ENCODE data around the gene DNAJB8.
A peak's percentile ranks its signal among the peaks of the same experiment; 100 is the strongest.

The DNAJB8 gene

DNA sequence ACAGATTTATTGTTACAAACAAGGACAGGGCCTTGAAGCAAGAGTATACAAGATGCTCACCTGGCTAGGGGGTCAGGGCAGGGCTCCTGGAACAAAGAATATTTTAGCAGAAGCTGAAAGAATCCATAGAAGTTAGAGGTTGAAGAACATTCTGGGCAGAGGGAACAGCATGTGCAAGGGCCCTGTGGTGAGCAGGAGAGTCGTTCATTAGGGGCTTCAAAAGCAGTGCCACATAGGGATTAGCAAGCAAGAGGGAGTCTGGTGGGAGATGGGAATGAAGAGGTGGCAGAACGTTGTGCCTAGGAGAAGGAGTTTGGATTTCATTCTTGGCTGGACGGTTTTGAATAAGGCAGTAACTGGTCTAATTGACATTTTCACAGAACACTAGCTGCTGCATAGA, 22.9 kb downstream of the DNAJB8 start:
- DNase-seq (ENCODE audit: low spot score), result no peak

DNA sequence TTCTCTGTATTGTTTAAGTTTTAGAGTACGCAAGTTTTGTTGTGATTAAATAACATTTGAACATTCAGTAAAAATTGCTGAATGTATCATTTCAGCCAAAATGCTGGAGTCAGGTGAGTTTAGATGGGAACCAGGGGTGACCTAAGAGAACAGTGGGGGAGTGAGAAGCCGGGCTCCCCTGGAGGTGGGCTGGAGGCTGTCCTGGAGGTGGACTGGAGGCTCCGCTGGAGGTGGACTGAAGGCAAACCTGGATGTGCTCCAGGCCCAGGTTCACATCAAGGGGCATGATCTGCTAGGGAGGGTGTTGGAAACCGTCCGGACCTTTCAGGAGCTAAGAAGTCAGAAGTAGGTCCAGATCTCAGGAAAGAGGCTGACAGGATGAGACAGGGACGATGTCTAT, 23.7 kb downstream of the DNAJB8 start:
- DNase-seq (ENCODE audit: low spot score), result no peak

DNA sequence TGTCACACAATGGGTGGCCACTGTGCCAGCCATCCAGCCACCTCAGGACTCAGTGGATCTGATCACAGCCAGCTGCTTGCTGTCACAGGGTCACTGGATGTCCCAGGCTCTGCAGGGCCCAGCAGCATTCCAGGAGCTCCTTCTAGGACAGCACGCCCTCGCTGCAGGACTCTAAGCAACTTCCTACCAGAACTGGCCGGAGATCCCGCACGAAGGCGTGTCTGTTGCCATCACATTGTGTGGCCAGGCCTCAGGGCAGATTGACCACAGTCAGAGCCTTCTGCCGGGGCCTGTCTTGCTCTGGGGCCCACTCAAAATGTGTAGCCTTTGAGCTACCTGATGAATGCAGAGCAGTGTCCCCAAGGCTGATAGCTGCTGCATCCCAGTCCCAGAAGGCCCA, 24.6 kb downstream of the DNAJB8 start:
- DNase-seq (ENCODE audit: low spot score), result no peak

DNA sequence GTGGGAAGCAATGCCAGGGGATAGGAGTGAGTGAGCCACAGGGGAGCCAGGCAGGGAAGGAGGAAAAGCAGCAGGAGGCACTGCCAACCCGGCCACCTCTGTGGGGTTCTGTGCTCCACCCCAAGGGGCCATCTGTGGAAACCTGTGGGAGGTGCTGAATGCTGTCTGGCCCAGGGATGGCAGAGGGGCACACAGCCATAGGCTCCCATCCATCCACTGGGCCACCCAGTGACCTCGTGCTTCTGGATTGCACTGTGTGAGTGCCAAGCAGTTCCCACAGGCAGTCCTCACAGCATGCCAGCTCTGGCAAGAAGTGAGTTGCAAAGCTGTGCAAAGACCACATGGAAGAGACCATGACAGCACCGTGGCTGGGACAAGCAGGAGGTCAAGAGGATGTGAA, 27.5 kb downstream of the DNAJB8 start:
- DNase-seq (ENCODE audit: low spot score), result no peak

DNA sequence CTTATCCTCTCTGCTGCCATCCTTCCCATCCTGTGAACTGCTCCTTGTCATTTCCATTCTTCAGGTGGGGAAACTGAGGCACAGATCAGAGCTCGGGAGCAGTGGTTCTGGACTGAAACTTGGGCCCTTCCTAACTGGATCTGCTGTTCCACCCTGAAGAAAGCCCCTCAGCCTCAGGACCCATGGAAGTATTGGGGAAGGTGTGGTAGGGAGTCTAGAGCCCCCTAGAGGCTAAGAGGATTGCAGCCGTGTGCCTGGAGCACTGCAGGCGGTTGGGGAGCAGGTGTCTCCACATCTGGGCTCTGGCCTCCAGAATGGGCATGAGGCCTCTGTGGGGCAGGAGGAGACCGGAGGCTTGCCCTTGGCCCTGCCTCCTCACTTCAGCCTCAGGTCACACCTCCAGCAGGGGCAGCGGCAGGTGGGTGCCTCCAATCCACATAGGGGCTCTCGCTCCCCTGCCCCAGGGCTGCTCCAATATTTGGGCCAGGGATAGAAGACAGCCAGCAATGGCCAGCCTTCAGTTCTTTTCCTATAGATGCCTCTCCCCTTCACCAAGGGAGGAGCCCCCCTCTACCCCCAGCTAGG, 28.1 kb downstream of the DNAJB8 start:
- no peak for DNase-seq (ENCODE audit: low spot score)

DNA sequence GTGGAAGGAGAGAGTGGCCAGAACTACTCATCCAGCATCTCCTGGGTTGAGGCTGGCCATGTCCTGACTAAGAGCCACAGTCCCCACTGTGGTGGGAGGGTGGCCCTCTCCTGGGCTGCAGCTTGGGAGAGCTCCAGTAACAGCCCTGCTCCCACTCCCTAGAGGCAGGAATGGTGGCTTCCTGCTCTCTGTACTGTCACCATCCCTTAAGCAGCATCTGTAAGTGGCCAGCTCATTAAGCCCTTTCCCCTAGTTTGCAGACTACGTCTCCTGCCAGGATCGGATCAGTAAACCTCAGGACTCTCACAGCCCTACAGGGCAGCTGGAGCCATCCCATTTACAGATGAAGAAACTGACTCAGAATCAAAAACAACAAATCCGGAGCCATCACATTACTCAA, 30.5 kb downstream of the DNAJB8 start:
- no peak for DNase-seq (ENCODE audit: low spot score)

DNA sequence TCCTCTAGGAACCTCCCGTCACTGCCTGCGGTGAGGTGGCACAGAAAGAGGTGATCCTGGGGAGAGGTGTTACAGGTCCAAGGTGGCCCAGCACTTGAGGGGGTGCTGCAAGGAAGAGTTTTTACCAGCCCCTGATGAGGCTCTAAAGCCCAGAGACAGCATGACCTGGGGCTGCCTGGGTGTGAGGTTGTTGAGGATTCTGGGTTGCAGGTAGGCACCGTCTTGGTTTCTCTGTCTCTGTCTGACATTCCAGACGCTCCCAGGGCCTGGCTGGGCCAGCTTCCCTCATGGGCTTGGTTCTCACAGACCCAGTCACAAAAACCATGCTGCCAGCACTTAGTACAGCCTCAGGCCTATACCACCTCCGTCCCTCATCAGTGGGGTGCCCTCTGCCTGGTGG, 31.1 kb downstream of the DNAJB8 start:
- DNase-seq (ENCODE audit: low spot score), result no peak

DNA sequence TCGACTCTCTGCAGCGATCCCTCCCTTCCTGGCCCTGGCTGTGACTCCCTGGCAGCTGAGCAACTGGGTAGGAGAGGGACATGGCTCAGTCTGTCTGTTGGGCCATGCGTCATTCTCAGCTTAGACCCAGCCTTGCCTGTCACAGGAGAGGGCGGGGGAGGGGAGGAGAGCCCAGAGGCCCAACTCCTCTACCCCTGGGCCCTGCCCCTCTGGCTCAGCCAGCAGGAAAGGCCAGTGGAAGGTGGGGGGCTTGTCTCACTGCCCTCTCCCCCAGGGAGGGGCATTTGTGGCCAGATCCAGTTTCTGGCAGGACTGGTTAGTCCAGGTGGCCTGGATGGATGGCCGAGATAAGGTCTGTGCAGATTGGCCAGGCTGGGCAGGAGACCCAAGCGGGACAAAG, 31.6 kb downstream of the DNAJB8 start:
- no peak for DNase-seq (ENCODE audit: low spot score)

DNA sequence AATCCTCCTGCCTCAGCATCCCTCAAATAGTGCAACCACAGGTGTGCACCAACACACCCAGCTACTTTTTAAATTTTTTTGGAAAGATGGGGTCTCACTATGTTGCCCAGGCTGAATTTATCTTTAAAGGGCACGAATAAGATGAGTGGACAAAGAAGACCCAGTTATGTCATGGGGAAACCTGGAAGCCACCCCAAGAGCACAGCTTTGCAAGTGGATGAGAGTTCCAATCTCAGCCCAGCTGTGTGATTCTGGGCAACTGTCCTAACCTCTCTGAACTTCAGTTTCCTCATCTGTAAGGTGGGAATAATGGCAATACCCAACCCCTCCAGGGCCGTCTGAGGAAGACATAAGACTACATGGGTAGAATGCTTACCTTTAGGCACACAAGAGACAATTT, 32.2 kb downstream of the DNAJB8 start:
- no peak for DNase-seq (ENCODE audit: low spot score)

DNA sequence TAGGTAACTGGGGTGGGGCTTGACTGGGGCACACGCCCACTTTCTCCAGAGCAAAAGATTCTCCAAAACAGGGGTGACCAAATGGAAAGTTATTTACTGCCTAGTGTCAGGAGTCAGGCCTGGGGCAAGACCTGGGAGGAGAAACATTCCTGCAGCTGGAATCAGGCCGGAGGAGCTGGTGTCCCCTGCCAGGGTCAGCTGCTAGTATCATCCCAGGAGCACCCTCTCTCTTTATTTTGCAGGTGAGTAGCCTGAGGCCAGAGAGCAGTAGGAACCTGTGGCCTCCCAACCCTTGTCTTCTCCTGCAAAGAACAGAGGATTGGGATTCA, 32.9 kb downstream of the DNAJB8 start:
- DNase-seq (ENCODE audit: low spot score), result no peak

DNA sequence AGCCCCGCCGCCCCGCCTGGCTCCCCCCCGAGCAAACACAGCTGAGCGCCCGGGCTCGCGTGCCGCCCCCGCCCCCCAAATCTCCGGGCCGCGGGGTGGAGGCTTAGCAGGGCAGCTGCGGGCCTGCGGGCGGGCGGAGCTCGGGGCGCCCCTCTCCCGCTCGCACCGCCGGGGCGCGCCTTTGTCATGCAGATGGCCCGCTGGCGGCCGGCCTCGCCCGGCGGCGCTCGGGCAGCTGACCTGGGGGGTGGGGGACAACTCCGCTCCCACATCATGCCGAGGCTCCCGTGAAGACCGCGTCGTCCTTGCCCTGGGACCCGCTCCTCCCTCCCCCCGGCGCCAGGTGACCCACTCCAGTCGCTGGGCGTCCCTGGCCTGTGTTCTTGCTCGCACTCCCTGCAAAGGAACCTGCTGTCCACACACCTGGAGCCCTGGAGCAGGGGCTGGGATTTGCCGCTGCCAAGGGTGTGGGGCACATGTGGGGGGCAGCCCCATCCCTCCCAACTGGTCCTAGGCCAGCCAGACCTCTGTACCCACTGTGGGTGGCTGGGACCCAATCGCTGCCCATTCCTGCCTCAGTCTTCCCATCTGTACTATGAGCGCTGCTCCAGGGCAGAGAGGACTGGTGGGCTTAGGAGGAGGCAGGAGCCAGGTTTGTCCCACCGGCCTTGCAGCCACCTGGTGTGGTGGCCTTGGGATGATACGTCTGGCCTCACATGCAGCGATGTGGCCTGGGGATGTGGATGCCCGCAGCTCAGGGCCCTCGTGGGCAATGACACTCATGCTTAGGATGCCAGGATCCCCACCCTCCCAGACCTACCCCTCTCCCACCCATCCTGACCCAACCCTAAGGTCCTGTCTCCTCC, 33.5 kb downstream of the DNAJB8 start:
- peak; percentile 66 for DNase-seq (ENCODE audit: low spot score)

DNA sequence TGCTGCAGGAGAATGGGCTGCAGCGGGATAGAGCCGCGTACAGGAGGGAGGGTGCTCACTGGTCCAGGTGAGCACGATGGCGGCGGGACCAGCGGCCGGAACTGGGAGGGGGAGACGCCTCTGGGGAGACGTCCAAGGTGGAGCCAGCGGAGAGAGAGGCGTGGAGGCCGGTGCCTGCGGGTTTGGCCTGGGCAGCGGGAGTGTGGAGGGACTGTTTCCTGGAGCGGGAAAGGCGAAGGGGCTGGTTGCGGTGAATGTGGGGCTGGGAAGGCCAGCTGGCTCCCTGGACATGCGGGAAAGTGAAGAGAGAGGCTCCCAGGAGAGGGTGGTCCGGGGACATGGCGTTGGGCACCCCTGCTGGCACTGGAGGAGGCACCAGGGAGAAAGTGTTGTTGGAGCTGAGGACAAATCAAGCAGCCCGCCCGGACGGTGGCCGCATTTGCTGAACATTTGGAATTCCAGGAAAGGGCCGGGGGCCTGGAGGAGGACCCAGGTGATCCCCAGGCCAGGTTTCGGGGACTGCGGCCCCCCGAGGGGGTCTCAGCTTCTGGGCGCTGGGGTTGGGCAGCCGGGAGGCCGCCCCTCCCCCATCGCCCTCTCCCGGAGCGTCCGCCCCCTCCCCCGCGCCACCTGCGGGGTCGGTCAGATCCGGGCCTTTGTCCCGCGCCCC, 34.3 kb downstream of the DNAJB8 start:
- DNase-seq (ENCODE audit: low spot score), result no peak

DNA sequence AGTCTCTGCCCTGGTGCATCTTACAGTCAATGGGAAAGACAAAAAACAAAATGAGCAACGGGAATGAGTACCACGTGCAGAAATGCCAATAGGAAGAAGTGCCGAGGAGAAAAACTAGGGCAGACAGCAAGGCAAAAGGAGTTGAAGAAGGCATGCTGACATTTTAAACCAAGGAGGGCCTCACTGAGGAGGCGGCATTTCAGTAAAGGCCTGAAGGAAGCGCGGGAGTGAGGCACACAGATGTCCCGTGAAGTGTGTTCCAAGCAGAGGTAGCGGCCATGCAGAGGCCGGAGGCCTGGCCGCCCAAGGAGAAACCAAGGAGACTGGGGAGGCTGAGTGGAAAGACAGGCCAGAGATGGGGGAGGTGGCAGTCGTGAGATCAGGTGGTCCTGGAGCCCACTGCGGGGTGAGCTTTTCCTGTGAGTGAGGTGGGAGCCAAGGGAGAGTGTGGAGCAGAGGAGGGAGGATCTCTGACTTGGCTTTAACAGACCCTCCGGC, 34.8 kb downstream of the DNAJB8 start:
- DNase-seq (ENCODE audit: low spot score), result no peak

DNA sequence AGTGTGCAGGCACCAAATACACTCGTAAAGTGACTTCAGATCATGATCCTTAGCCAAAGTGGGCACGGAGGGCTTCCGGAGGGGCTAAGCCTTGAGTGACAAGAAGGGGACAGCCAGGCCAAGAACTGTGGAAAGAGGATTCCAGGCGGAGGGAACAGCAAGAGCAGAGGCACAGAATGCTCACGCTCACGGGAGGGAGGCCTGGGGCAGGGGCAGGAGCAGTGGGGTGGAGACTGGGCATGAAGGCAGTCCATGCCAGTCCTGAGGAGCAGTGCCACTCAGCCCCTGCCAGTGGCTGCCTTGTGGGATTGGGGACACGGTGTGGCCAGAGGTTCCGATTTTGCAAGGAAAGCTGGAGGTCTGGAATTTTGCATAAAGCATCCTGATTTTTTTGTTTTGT, 36.0 kb downstream of the DNAJB8 start:
- no peak for DNase-seq (ENCODE audit: low spot score)

DNA sequence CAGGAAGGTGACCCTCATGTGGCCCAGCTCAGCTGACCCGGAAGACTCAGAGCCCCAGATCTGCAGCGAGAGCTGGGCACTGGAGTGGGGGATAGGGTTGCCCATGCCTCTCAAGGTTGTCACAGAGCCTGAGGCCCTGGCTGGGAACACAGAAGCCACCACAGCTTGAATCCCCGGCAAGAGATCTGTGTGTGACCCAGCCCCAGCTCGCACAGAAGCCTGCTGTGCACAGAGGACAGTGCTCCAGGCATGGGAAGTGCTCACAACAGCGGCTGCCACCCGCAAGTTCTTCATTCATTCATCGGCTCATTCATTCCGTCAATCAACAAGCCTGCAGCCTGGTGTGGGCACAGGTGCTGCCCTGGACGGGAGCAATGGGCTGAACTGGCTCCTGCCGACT, 36.4 kb downstream of the DNAJB8 start:
- no peak for DNase-seq (ENCODE audit: low spot score)

DNA sequence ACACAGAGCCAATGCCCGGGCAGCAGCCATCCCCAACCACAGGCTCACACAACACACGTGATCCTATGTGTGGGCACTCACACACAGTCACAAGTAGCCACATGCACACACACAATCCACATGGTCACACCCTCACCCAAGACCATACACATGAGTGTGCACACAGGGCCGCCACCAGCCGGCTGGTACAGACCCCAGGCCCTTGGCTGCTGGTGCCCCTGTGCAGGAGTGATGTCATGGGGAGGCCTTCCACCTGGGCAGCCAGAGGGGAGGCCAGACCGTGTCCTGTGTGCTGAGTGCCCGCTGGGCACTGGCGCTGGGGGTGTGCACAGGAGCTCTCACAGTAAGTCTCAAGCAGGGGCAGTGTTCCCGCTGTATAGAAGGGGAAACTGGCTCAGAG, 36.9 kb downstream of the DNAJB8 start:
- no peak for DNase-seq (ENCODE audit: low spot score)

DNA sequence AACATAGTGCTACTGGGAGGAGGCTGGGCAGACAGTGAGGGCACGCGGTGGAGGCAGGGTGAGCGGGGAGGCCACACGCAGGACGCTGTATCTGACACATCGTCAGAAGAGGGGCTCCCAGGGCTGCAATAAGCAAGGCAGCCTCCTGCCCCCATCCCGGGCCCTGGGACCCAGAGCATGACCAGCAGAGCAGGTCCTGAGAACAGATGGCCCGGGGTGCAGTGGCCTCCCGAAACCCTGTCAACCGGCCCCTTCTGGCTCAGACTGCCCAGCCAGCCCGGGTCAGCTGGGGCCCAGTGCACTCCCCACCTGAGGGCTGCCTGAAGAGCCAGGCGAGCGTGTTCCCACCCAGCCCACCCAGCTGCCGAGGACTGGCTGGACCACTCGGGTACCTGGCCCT, 37.4 kb downstream of the DNAJB8 start:
- no peak for DNase-seq (ENCODE audit: low spot score)

DNA sequence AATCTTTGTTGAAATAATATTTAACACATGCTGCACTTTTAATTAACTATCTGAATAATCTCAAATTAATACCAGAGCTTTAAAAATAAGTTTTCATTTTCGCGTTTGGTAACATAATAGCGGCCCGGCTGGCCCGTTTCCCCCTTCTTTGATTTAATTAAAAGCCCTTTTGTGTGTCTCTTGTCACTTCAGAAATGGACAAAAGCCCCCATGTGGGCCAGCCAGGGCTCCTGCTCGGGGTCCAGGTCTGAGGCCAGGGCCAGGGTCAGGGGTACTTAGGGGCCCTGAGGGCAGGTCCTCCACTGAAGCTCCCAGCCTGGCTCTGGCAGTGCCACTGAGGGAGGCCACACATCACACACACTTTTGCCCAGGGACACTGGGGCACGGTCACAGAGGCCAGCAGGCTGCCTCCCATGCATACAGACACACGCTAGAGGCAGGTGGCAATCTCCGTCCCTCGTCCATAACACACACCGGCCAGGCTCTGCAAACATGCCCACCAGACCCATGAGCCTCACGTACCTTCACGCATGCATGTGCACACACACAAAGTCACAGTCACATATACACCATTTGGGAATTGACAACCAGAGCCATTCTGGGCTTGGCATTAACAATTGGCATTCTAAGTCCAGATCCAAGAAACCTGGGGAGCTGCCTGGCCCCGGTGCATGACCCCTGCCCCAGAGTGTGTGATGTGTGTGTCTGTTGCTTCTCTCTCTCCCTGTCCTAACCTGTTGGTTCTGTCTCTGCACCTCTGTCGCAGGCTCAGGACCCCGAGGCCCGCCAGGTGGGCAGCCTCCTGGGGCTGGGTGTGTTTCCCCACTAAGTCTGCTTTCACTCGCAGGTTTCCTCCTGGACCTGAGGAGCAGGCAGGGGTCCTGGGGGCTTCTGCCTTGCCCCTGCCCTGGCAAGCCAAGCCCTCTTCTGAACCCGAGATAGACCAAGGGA, 38.5 kb downstream of the DNAJB8 start:
- no peak for DNase-seq (ENCODE audit: low spot score)

DNA sequence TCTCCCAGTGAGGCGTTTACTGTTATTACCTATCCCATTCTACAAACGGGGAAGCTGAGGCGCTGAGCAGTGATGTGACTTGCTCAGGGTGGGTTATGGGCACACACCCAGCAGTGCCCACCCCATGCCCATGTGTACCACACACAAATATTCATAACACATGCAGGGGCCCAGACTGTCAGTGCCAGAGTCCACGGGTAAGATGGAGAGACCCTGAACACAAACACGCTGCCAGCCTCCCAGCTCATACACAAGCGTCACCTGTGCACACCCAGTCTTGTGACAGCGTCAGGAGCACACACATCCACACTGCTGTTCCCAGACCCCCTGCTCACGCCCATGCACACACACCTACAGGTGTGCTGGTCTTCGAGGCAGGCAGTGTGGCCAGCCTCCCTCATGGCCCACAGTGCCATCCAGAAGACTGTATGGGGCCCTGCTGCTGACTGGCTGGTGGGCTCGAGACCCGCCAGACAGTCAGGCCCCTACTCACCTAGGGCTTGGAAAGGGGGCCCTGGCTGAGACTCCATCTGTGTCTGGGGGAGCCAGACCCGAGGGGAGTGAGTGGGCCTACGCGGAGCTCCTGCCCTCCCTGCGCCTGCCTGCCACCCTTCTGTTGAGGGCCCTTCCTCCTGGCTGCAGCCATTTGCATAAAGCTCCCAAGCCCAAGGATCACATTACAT, 39.4 kb downstream of the DNAJB8 start:
- no peak for DNase-seq (ENCODE audit: low spot score)

DNA sequence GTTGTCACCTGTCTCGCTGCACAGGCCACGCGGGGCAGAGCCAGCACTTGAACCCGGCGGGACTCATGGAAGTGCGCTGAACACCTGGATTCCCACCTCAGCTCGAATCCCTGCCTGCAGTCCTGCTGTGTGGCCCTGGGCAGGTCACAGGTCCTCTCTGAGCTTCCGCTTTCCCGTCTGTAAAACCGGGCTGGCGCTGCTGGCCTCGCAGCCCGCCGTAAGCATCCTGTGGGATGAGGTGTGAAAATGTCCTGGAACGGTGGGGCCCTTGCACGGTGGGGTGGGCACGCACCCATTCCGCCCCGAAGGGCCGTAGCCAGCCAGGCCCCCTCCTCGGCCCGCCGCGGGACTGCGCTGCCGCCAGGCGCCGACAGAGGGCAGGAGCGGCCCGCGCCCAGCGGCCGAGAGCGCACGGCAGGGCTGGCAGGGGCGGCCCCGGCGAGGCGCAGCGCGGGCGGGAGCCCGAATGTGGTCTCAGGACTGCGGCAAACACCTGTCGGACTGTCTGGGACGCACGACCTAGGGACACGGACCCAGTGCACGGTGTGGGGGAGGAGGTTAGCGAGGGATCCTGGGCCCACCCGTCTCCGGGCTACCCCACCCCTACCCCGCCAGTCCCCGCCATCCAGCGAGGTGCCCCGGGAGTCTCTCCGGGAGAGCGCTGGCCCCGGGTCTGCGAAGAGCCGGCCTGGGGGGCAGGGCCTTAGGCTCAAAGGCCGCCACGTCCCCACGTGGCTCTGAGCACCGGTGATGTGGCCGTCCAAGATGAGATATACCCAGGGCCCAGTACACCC, 40.4 kb downstream of the DNAJB8 start:
- peak; percentile 98 for DNase-seq (ENCODE audit: low spot score)

DNA sequence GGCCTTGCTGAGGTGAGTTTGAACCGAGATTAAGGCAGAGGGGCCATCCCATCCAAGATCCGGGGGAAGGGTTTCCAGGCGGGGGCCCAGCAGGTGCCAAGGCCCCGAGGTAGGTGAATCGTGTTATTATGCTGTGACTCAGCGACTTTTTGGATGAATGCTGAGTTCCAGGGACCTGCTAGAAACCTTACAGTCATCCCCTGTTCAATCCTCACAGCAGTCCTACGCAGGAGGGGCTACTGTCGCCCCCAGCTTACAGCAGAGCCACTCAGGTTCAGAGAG, 40.9 kb downstream of the DNAJB8 start:
- no peak for DNase-seq (ENCODE audit: low spot score)

Measured in D341Med (cell line).